Small intestine (tissue), 7 donors: ENCODE measurements around the gene ROPN1. TPM values are rescaled to one million over a fixed set of nuclear protein-coding genes. Genes with fewer than 3 reads are reported as not detected.
"Not testable (repeated sequence)": the region's sequence is repeated elsewhere in the genome, so short reads cannot be mapped to it uniquely, and the experiment has no call there.

ENCODE experiments used
- DNase-seq, 2 donors: peaks; one replicate each; pipeline versions ENCODE4 v3.0.0 to v3.0.0-alpha.2; 2013
- FAIRE-seq: peaks from 2 replicates; lab custom pipeline; 2012; peaks lifted over from hg19 to GRCh38; lab: Jason Lieb, UNC
- H3K27ac ChIP-seq, 3 donors: one replicate each; pipeline ENCODE4 v1.5.1; 2013; ENCODE audit warnings: low read length in 2 of 3, mild to moderate bottlenecking in 2 of 3, control low read depth in 1 of 3, inconsistent platforms in 1 of 3, low read depth in 1 of 3, moderate library complexity in 1 of 3
- H3K27me3 ChIP-seq, 3 donors: one replicate each; pipeline ENCODE4 v1.6.1; 2013; ENCODE audit warnings: low read length in 3 of 3, inconsistent platforms in 1 of 3; ENCODE audit not compliant: control insufficient read depth in 3 of 3, insufficient read depth in 3 of 3
- H3K36me3 ChIP-seq, 3 donors: one replicate each; pipeline ENCODE4 v1.6.1; 2013; ENCODE audit warnings: low read length in 3 of 3, inconsistent platforms in 1 of 3, low read depth in 1 of 3, mild to moderate bottlenecking in 1 of 3, moderate library complexity in 1 of 3; ENCODE audit not compliant: control insufficient read depth in 3 of 3, insufficient read depth in 2 of 3
- H3K4me1 ChIP-seq, 3 donors: one replicate each; pipeline ENCODE4 v1.6.1; 2013; ENCODE audit warnings: low read length in 2 of 3, inconsistent platforms in 1 of 3, low read depth in 1 of 3, mild to moderate bottlenecking in 1 of 3, moderate library complexity in 1 of 3; ENCODE audit not compliant: control insufficient read depth in 3 of 3, insufficient read depth in 2 of 3
- H3K4me3 ChIP-seq, 3 donors: one replicate each; pipeline ENCODE4 v1.5.1; 2013; ENCODE audit warnings: low read length in 3 of 3, control low read depth in 1 of 3, inconsistent platforms in 1 of 3, low read depth in 1 of 3, mild to moderate bottlenecking in 1 of 3, moderate library complexity in 1 of 3
- H3K9me3 ChIP-seq, 2 donors: one replicate each; pipeline ENCODE4 v1.6.1; 2013; ENCODE audit warnings: low read depth in 1 of 2, low read length in 1 of 2; ENCODE audit not compliant: control insufficient read depth in 2 of 2, insufficient read depth in 1 of 2
- whole genome bisulfite sequencing, 3 donors: extraction: QIAGEN DNeasy Blood & Tissue Kit; methylation state at CpG; one replicate each; pipeline ENCODE4 v1.1.7; 2013; 5-methylcytosine and 5-hydroxymethylcytosine counted together
- polyA plus RNA-seq, 4 donors: library from polyadenylated mRNA; stranded (reverse) in 3 of 4; unstranded in 1 of 4; fragments of 200-250 nt in 3 of 4; fragments of 120-200 nt in 1 of 4; gene quantifications; one replicate each; pipeline versions ENCODE4 v1.2.1 to v1.2.3, GENCODE V29; 2013
- donor health status: healthy with polysubstance abuse.
- donor health status: control.
- donor health status: control.
- donor health status: Bipolar disorder and iron deficiency.
- donor health status: healthy.

Gene ROPN1
- polyA plus RNA-seq, 4 donors: not detected

DNA sequence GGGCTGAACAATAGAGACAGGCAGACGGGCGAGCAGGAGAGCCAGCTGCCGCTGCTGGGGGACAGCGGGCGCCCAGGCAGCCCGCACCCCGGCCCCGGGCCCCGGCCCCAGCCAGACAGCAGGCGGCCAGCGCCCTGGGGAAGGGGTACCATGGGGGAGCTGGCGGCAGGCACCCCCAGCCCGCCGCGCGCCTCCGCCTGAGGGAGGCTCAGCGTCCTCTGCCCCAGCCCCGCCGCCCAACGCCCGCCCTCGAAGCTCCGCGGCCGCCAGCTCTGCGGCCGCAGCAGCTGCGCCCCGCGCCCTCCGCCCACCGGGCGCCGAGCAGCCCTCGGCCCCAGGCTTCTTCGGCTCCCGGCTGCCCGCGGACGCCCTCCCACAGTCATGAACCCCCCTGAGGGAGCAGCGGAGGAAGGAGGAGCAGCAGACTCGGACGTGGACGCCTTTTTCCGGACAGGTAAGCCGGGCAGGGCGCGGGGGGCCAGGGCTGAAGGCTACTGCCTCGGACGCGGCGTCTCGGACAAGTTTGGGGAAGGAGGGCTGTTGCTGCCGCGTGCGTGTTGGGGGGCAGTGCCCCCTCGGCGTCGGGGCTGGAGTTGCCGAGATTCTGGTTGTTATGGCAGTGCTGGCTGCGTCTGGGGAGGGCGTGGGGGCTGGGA, 41.6 kb upstream of the ROPN1 start, which contains the start of gene KALRN:
TSS of gene KALRN (plus strand) at position 10 of the 656 bp plus-strand sequence.
- DNase-seq: peak in 1 of 2 donors; percentile 48
- Histone ChIP-seq H3K4me1 (peaks cover 0 to 7% (median 0%) of the 10 kb centered on the region in 3 donors), H3K27me3 (peaks cover 4 to 41% (median 13%) of the 10 kb centered on the region in 3 donors), H3K36me3 (no peaks in the 10 kb centered on the region), H3K4me3 (peak within 1 kb of the TSS; percentile 56 to 68 (median 65)), H3K9me3 (no peaks in the 10 kb centered on the region), H3K27ac (peak within 1 kb of the TSS in 2 of 3 donors; percentile 25 to 32)
- FAIRE-seq: no peak
- 0 to 1% (median 1%) methylated on average over 48 to 63 of the region's 63 CpGs for WGBS, 3 donors

DNA sequence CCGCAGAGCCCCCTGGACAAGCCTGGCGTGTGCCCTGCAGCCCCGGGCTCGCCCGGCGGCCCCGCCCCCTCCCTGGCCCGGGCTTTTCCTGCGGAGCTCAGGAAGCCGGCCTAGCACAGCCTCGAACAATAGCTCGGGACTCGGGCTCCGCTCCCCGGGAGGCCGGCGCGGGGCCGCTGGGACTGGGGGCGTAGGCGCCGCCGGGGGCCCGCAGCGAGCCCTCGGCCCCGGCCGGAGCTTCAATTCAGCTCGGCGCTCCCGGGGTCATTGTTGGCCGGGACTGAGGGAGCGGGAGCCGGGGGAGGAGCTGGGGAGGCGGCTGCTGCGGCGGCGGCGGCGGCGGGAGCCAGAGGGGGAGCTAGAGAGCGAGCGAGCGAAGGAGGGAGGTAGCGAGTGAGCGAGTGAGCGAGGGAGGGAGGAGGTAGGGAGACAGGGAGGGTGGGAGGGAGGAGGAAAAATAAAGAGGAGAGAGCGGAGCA, 41.0 kb upstream of the ROPN1 start:
- FAIRE-seq: no peak
- WGBS, 3 donors: 0 to 1% (median 1%) methylated on average over 14 to 48 of the region's 48 CpGs

DNA sequence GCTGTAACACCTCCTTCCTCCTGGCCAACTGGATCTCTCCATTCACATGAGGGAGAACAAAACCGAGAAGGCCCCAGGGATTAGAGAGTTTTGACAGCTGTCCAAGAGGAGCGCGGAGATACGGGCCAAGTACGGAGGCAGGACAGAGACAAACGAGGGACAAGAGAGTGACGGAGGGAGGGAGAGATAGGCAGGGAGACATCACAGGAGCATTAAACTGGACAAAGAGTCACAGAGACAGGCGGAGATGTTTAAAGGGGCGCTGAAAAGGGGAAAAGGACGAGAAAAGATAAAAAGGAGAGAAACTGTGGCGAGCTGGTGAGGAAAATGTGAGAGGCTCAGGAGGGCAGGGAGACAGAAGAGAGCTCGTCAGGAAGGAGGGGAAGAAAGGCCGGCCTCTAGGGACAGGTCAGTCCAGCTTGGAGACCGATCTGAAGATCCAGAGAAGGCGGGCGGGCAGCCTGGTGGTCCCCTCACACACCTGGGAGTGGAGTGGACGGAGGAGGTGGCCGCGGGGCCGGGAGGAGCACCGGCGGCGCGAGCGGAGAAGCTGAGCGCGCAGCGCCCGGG, 40.5 kb upstream of the ROPN1 start:
- no peaks in the 10 kb centered on the region for H3K36me3 ChIP-seq
- H3K27me3 ChIP-seq: peaks cover 4 to 41% (median 13%) of the 10 kb centered on the region in 3 donors
- no peak for FAIRE-seq
- peak overlapping the region in 2 of 3 donors; percentile 25 to 32 for H3K27ac ChIP-seq
- no peaks in the 10 kb centered on the region for H3K9me3 ChIP-seq
- 10 to 12% (median 10%) methylated on average over 19 to 29 of the region's 29 CpGs for WGBS, 3 donors
- peak in 1 of 2 donors; percentile 26 for DNase-seq
- peaks cover 0 to 7% (median 0%) of the 10 kb centered on the region in 3 donors for H3K4me1 ChIP-seq
- peak overlapping the region; percentile 10 to 65 (median 42) for H3K4me3 ChIP-seq

More for the DNA sequence above, 41.0 kb upstream of the ROPN1 start:
- H3K4me1 ChIP-seq: peaks cover 0 to 7% (median 0%) of the 10 kb centered on the region in 3 donors
- peak overlapping the region in 1 of 3 donors; percentile 32 for H3K27ac ChIP-seq
- peak; percentile 79 to 93 for DNase-seq
- H3K9me3 ChIP-seq: no peaks in the 10 kb centered on the region
- H3K36me3 ChIP-seq: no peaks in the 10 kb centered on the region
- peaks cover 4 to 41% (median 13%) of the 10 kb centered on the region in 3 donors for H3K27me3 ChIP-seq
- H3K4me3 ChIP-seq: peak overlapping the region; percentile 42 to 65 (median 56)

DNA sequence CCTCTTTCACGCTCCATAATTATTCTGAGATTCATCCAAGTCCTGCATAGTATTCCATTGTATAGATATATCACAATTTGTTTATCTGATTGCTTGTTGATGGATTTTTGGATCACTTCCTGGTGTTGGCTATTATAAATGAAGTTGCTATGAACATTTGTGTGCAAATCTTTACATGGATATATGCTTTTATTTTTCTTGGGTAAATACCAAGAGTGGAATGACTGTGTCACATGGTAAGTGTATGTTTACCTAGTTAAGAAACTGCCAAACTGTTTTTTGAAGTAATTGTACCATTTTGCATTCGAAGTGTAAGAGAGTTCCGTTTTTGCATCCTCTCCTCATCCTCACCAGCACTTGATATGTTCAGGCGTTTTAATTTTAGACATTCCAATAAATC, 34.6 kb upstream of the ROPN1 start:
- Histone ChIP-seq H3K9me3 (no peaks in the 10 kb centered on the region), H3K36me3 (no peaks in the 10 kb centered on the region), H3K4me1 (no peaks in the 10 kb centered on the region), H3K27me3 (peaks cover 0 to 8% (median 0%) of the 10 kb centered on the region in 3 donors), H3K4me3 (no peak overlapping the region), H3K27ac (no peak overlapping the region)
- no peak for DNase-seq
- no peak for FAIRE-seq
- 44 to 56% (median 51%) methylated on average over 4 of the region's 4 CpGs for WGBS, 3 donors

DNA sequence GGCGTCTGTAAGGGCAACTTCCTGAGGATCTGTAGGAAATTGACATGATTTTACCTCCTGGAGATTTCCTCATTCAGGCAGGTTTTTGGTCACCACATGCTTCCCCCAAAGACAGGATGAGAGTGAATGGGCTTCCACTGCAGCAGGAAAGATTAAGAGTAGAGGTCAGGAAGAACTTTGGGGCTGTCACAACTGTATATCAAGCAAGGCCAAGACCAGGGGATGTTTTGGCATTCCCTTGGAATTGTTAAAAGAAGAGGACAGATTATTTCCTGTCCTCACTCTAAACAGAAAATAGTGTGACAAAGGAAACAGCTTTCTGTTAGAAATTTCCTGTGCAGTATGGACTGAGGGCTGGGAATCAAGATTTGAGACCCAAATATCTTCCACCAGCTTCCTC, 31.6 kb upstream of the ROPN1 start:
- DNase-seq, H3K27me3 ChIP-seq, H3K4me1 ChIP-seq, H3K9me3 ChIP-seq, FAIRE-seq, H3K4me3 ChIP-seq, H3K36me3 ChIP-seq, H3K27ac ChIP-seq: not testable (repeated sequence)
- 74 to 94% (median 88%) methylated on average over 1 of the region's 1 CpG for WGBS, 3 donors

DNA sequence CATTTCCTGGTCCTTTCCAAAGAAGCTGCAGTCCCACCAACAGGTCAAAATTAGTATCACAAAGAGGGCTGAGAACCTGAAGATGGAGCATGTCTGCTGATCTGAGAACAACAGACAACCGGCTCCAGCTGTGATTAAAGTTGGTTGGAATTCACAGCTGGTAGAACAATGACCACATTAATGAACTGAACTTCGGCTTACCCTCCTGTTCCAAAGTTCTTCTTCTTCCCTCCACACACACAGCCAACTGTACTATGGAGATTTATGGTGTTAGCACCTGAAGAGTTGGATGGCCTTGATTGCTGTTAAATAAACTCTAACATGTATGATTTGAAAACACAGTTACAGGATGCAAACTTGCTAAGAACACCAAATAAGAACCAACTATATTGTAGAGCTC, 27.4 kb upstream of the ROPN1 start:
- DNase-seq: peak; percentile 24 to 64
- WGBS, 3 donors: 11 to 40% (median 30%) methylated on average over 2 of the region's 2 CpGs
- no peak for FAIRE-seq

DNA sequence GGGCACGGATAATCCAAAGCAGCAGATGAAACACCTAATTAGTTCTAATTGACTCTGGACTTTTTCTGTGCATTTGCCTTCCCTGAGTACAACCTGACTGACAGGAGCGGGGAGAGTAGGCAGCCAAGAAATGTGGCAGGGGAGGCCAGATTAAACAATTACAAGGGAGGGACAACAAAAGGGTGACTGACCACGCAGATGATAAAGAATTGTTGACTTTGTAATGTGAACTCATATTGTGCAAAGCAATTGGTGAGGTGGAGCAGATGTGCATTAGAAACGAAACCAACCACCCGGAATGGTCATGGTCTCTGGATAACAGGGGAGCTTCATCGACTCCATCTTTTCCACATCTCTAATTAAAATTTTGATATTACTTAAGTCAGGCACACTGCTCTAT, 25.6 kb upstream of the ROPN1 start:
- H3K27ac ChIP-seq, FAIRE-seq, H3K9me3 ChIP-seq, H3K4me1 ChIP-seq, H3K27me3 ChIP-seq, H3K36me3 ChIP-seq, DNase-seq, H3K4me3 ChIP-seq: not testable (repeated sequence)
- whole genome bisulfite sequencing, 3 donors: 72 to 86% (median 74%) methylated on average over 6 of the region's 6 CpGs

More for the DNA sequence above, 27.4 kb upstream of the ROPN1 start:
- no peak overlapping the region for H3K27ac ChIP-seq
- no peaks in the 10 kb centered on the region for H3K4me1 ChIP-seq
- H3K36me3 ChIP-seq: no peaks in the 10 kb centered on the region
- H3K9me3 ChIP-seq: peaks cover 0 to 5% of the 10 kb centered on the region in 2 donors
- H3K4me3 ChIP-seq: no peak overlapping the region
- peaks cover 0 to 4% (median 2%) of the 10 kb centered on the region in 3 donors for H3K27me3 ChIP-seq

DNA sequence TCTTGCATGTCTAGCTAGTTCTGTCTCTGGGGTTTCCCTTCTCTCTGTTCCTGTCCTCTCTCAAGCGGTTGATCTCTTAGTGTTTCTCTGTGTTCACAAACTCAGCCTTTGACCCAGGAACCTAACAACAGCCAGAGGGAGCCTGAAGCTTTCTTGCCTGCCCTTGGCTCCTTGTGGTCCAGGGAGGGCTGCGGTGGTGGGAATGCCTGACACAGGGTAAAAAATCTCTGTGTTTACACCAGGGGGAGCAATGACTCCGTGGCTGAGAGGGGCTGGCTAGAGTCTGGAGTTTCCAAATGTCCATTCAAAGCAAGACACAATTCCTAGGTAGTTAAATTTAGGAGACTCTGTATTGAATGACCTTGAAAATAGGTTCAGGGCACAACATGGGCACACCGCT, 24.6 kb upstream of the ROPN1 start:
- not testable (repeated sequence) for H3K4me1 ChIP-seq, H3K27ac ChIP-seq, H3K9me3 ChIP-seq, H3K4me3 ChIP-seq, FAIRE-seq, H3K36me3 ChIP-seq, H3K27me3 ChIP-seq
- DNase-seq: peak; percentile 21 to 23
- WGBS, 3 donors: 3 to 7% (median 6%) methylated on average over 3 of the region's 4 CpGs
